Cerebellar cortex (tissue), 1 donor: Measurements from ENCODE around the gene SQSTM1.

Experiments used
- DNase-seq: peaks from one replicate; pipeline ENCODE4 v3.0.0-alpha.2; 2015; ENCODE audit warnings: low spot score

Gene SQSTM1

DNA sequence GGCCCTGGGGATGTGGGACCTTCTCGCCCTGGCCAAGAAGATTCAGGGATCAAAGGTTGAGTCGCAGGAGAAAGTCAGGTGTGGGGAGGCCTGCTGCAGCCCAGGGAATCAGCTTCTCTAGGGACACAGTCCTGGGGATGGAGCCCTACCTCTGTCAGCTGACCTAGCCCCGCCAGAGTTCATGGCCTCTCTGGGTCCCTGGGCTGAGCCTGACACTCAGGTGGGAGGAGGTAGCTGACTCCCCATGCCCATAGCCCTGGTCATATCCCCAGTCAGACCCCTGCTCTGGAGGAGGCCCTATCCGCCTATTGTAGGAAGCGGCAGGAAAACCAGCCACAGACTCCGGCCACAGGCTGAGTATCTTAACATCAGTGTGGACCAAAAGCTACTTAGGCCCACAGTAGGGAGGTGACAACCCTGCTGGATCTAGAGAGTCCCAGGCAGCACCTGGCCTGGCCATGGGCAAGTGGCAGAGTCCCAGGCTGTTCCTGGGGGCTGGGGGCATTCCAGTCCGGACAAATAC, 52.9 kb downstream of the SQSTM1 start:
- no peak for DNase-seq

DNA sequence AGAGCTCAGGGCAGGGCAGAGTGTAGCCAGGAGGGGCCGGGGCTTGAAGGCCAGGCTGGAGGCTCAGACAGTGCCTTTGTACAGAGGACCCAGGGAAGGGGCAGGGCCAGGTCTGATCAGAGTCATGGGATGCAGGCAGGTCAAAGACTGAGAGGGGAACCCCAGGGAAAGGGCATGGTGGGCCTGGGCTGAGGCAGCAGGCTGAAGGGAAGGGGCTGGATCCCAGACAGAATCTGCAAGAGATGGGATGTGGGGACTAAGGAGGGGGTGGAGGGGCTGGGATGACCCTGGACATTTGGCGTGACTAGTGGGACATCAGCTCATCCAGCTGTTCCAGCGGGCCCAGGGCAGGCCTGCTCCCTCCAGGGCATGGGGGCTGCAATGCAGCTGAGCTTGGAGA, 53.4 kb downstream of the SQSTM1 start:
- DNase-seq: no peak

DNA sequence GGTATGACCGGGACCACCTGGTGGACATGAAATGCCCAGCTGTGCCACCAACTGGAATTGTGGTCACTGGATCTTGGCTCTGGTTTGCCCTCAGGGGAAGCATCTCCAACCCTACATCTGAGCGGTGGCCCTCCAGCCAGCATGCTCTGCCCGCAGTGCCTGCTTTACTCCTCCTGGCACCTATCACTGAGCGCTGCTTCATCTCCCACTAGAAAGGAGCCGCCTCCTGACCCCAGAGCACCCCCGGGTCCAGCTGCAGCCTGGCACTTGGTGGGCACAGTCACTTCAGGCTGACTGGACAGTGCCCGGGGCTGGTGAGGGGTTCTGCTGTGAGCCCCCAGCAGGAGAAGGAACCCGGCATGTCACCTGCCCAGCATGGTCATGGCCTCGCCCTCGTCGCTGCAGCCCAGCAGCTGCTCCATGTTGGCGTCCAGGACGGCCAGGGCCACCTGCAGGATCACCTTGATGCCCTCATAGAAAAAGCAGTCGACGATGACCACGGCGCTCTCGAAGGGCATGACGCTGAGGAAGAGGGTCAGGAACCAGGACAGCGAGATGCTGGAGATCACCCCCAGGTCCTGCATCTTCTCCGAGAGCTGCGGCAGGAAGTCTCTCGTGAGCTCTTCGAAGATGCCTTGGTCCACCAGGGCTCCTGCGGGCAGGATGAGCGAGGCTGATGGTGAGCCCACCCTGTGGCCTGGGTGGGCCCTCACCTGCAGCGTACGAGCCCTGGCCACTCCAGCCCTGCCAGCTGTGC, 54.0 kb downstream of the SQSTM1 start:
- no peak for DNase-seq

DNA sequence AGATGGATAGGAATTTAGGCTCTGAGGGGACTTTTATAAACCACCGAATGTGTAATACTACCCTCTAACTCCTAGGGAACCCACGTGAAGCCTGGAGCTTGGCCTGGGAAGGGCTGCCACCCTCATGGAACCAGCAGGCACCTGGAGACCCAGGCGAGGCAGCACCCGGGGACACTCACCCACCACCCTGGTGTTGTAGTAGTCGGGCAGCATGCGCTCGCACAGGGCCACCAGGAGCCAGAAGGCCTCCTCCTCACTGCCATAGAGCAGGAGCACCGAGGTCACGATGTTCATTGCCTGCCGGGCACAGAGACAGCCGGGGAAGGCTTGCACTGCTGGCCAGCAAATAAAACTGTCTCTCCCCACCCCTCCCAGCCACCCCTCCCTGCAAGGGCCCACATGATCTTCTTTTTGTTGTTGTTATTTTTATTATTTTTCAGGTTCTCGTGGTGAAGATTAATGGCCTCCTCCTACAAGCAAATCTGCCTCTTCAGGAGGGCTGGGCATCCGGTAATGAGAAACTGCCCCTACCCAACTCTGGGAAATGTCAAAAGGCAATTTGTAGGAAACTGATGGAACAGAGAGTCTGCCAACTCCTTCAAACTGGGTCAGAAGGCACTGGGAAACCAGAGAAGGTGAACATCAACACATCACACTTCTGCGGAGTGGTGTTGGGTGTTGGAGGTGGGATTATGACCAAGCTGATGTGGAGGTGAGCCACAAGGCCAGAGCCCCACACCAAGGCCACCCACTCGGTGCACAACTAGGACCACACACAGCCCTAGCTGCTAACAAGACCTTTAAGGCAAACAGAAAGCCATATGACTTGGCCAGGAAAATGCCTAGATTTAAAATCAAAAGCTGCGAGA, 55.3 kb downstream of the SQSTM1 start:
- no peak for DNase-seq

DNA sequence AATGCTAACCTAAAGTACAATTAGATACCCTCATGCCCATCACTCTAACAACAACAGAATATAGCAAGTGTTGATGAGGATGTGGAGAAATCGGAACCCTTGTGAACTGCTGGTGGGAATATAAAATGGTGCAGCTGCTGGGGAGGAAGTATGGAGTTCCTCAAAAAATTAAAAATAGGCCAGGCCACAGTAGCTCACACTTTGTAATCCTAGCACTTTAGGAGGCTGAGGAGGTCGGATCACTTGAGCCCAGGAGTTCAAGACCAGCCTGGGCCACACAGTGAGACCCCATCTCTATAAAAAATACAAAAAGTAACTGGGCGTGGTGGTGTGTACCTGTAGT, 55.9 kb downstream of the SQSTM1 start:
- no peak for DNase-seq

DNA sequence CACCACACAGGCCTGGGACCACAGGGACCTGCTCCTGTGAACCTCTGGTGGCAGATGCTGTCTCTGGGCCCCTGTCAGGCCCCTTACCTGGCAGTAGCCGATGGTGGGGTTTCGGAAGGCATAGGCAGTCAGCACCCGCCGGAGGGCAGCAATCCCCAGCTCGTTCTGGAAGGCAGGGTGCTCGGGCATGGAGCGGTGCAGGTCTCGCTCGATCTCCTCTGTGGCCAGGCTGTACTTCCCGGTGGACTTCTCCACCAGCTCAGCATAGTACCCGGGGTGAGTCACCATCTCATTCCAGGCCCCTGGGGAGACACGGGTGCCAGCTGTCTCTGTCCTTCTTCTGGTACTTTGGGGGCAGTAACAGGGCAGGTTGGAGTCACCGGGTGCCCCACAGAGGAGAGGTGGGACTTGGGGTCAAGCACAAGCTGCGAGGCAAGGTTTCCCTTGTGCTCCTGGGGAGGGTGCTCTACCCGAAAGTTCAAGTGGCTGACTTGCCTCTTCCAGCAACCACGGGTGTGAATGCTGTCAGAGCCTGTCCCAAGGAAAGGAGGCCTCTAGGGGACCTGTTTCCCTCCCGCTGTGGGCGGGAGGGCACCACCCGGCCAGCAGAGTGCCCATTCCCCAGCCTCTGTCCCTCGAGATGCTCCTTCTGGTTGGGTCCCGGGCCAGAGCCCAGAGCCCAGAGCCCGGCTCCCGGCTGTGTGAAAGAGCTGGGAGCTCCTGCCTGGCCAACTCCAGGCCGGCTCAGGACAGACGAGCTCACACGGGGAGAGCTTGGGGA, 57.7 kb downstream of the SQSTM1 start:
- DNase-seq: no peak

DNA sequence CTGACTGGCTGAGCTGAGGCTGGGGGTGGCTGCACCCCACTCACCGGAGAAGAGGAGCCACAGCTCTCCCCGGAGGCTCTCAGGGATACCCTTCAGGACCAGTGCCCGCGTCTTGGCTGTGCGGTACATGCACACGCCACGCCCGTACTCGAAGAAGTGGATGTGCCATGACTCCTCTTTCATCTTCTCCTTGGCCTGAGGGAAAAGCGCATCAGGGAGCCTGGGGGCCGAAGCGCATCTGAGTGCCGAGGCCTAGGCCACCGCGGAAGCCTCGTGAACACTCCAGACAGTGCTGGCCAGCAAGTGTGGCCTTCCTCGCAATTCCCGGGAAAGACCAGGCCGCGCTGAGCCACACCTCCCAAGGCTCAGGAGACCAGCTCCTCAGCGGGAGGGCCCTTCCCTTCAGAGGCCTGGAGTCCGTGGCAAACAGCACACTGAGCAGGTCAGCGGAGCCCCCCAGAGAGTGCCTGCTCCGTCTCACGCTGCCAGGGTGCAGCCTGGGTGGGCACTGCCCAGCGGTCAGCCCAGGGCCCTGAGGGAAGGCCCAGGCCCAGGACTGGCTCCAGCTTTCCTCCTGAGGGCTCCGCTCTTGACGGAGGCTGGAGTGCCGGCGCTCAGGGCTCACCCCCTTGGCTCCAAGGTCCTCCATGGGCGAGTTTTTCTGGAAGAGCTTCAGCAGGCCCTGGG, 58.4 kb downstream of the SQSTM1 start:
- no peak for DNase-seq

DNA sequence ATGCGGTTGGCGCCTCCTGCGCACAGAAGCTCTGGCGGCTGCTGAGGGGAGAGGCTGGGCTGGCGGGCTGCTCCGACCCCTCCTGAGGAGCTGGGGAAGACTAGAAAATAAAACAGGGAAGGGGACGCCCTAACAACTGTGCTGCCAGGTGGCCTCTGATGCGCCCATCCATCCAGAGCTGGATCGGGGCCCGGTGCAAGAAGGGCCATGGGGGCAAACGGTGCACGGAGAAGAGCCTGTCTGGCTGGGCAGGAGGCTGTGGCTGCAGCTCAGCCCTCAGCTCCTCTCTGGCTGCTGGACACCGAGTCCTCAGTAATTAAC, 58.9 kb downstream of the SQSTM1 start:
- DNase-seq: peak; percentile 37

DNA sequence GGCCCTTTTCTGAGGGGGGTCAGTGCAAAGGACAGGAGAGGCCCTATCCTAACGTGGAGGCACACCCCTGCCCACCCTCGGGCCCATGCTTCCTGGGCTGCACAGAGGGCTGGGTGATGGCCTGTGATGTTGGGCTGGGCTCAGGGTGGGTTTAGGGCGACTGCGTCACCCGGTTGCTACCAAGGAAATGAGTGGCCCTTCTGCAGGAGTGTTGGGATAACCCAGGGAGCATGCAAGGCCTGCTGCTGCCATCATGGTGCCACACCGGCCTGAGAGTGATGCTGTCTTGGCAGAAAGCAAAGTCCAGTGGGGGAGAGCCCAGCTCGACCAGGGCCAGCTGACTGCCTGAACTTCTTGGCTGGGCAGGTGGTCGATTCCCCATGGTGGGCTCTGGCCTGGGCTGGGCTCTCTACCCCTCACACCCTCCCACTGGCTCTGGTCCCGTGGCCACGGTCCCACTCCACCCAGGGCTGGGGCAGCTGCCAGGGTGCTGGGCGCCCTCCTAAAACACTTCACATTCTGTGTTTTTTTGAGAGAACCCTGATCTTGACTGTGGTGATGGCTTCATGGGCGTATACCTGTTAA, 59.5 kb downstream of the SQSTM1 start:
- no peak for DNase-seq

DNA sequence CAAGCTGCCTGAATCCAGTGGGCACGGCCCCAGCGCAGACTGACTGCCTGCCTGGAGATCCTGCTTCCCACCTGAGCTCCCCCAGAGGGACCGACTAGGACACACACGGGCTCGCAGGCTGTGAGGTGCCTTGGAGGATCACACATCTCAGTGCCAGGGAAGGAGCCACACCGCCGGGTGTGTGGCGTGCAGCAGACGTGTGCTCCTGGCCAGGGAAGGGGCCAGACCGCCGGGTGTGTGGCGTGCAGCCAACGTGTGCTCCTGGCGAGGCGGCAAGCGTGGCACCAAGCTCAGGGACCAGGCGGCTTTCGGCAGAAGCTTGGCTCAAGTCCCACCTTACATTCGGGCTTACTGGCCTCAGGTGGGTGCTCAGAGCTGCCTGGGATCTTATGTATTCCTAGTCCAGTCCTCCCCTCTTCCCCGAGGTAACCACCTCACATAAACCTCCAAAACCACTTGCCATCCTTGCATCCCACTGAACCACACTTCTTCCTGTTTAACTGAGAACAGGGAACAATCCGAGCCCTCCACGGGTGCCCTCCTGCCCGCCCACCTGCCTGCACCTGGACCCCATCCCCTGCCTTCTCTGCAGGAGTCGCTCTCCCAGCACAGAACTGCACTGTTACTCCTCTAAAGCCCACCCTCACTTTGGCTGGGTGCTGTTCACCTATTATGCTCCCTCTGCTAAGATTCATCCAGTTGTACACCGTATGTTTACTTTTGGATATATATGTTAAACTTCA, 60.3 kb downstream of the SQSTM1 start:
- peak; percentile 49 for DNase-seq

DNA sequence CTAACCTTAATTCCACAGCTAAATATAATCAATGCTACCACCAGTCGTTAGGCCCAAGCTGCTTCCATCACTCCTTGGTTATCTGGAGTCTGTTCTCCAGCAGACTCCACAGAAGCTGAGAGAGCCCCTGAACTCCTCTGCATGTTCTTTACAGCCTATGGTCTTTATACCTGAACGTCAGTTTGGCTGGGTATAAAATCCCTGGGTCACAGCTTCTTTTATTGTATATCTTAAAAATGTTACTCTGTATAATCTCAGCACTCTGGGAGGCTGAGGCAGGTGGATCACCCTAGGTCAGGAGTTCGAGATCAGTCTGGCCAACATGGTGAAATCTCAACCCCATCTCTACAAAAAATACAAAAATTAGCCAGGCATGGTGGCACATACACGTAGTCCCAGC, 61.6 kb downstream of the SQSTM1 start:
- no peak for DNase-seq

DNA sequence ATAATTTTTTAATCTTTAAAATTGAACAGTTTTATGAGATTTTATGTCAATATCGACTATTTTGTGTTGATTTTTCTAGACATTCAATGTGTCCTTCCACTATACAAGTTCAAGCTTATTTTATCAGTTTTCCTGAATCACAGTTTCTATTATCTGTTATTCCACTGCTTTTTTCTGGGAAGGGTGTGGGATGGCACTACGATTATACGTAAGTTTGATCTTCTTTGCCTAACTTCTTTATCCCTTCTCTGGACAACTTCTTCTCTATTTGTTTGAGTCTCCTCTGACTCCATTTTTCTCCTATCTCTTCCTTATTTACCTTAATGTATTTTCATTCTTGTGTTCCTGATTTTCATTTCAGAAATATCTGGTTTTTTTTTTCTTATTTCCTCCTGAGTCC, 62.5 kb downstream of the SQSTM1 start:
- DNase-seq: no peak

DNA sequence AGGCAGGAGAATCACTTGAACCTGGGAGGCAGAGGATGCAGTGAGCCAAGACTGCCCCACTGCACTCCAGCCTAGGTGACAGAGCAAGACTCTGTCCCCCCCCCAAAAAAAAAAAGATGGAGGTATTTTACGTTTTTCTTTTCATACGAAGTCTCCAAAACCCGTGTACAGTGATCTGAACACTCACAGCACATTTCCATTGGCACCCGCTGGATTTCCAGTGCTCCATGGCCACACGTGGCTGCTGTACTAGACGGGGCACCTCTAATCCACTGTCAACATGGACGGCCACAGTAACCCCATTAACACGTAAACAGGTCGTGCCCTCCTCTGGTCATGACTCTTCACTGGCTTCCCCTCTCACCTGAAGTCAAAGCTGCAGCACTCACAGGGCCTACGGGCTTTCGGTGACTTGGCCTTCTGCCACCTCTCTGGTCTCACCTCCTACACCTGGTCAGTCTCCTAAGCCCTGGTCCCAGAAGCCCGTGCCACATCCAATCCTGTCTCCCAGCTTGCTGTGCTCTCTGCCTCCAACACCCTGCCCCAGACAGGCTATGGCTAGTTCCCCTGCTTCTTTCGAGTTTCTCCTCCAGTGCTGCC, 64.9 kb downstream of the SQSTM1 start:
- no peak for DNase-seq

DNA sequence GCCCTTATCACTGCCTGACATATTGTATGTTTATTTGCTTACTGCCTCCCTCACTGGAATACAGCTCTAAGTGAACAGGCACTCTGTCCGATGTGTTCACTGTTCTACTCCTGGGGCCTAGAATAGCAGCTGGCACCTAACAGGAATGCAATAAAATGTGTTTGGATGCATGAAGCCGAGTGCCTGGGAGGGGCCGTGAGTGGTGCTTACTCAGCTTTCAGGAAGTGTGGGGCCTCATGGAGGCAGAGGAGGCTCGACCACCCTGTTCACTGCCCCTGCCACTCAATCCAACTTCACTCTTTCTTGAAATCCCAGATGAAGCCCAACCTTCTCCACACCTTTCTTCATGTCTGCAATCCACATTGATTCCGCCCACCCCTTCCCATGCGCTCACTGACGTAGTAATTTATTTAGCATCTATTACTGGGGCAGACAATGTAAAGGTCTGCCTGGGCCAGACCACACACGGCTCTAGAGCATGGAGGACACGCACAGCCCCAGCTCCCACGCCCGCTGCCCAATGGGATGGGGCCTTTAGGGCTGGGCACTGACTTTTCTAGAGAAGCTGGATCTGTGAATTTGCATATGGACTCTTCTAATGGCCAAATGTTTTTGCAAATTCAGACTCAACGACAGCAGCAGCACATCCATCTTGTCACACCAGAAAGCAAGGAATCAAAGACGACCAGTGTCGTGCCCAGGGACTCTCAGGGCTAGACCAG, 65.6 kb downstream of the SQSTM1 start:
- DNase-seq: no peak

DNA sequence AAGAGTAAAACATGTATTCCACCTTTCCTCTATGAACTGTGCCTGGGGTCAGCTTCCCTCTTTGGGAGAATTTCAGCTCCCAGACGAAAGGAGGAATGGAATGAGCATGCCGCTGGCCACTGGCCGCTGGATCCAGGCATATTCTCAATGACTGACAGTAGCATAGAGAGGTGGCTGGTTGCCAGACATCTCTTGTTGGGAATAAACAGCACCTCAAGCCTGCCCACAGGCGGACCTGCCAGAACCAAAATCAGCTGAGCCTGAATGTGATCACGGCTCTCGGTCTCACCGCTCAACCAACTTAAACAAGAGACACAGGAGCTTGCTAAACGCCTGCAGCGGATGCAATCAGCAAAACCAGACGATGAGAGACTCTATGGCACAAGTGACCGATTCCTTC, 66.4 kb downstream of the SQSTM1 start:
- DNase-seq: no peak
